Parathyroid adenoma (tissue), 2 donors: ENCODE data around the gene DCP1B.
A peak's percentile ranks its signal among the peaks of the same experiment; 100 is the strongest.

Experiments used
- H2AFZ ChIP-seq: fragments of 300-600 bp; sonication (generic); one replicate; pipeline ENCODE4 v1.7.0; 2017; ENCODE audit warnings: antibody characterized with exemption, mild to moderate bottlenecking
- H3K27ac ChIP-seq: fragments of 300-600 bp; sonication (generic); one replicate; pipeline ENCODE4 v1.7.0; 2017
- H3K27me3 ChIP-seq: fragments of 300-600 bp; sonication (generic); one replicate; pipeline ENCODE4 v1.7.0; 2017; ENCODE audit warnings: low read length; ENCODE audit not compliant: control insufficient read depth, insufficient read depth
- H3K36me3 ChIP-seq: fragments of 300-600 bp; sonication (generic); one replicate; pipeline ENCODE4 v1.7.0; 2017; ENCODE audit warnings: low read length; ENCODE audit not compliant: control insufficient read depth, insufficient read depth
- H3K4me1 ChIP-seq: fragments of 300-600 bp; sonication (generic); one replicate; pipeline ENCODE4 v1.7.0; 2017; ENCODE audit warnings: control low read depth
- H3K4me2 ChIP-seq: fragments of 300-600 bp; sonication (generic); one replicate; pipeline ENCODE4 v1.7.0; 2017; ENCODE audit warnings: low read length
- H3K4me3 ChIP-seq: fragments of 300-600 bp; sonication (generic); one replicate; pipeline ENCODE4 v1.7.0; 2017; ENCODE audit warnings: low read depth, low read length
- H3K79me2 ChIP-seq: fragments of 300-600 bp; sonication (generic); one replicate; pipeline ENCODE4 v1.7.0; 2017; ENCODE audit warnings: control low read depth
- H3K9ac ChIP-seq: fragments of 300-600 bp; sonication (generic); one replicate; pipeline ENCODE4 v1.7.0; 2017; ENCODE audit warnings: mild to moderate bottlenecking
- H3K9me3 ChIP-seq: fragments of 300-600 bp; sonication (generic); one replicate; pipeline ENCODE4 v1.7.0; 2017; ENCODE audit warnings: low read length; ENCODE audit not compliant: control insufficient read depth
- TF ChIP-seq, protein P1 (sequence below): fragments of 300-600 bp; sonication (generic); IDR thresholded peaks from one replicate; pipeline ENCODE4 v1.7.0; 2017; ENCODE audit warnings: antibody characterized with exemption, mild to moderate bottlenecking
- donor health status: primary hyperparathyroidism.

DCP1B gene

DNA sequence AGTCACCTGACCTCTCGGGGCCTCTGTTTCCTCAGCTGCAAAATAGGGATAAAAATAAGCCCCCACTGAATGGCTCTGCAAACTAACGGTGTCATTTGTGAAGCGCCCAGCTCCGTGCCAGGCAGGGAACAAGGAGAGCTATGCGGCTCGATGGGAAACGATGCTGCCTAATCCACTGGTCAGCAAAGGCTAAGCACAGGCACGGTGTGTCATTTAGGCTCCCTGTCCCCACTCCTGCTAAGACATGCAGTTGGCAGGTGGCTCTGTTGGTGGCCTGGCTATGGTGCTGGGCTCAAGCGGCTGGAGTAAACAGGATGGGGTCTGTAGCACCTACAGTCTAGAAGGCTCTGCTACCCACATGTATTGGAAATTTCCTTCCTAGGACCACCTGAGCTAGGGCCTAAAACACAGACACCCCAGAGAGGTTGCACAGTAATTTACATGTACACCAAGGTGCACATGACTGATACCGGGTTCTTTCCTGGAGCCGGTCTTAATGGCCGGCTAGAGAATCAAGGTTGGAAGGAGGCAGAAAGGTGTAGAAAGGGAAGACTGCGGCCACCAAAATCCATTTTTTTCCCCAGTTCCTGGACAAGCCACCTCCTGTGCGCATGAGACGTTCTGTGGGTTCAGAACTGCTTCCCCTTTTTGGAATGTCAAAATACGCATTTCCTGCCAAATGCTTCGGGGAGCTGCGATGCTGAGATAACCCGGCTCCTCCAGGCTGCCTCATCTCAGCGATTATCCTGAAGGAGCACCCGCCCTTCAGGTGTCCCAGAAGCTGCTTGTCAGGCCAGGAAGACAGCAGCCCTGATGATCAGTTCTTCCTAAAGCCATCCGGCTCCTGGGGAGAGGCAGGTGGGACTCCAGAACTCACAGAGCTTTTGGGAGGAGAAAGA, 86.8 kb downstream of the DCP1B start:
- Histone ChIP-seq H2AFZ (no peak overlapping the region), H3K4me2 (no peak overlapping the region), H3K9me3 (no peaks in the 10 kb centered on the region), H3K79me2 (no peaks in the 10 kb centered on the region), H3K27ac (peak overlapping the region; percentile 42), H3K27me3 (no peaks in the 10 kb centered on the region), H3K9ac (no peak overlapping the region), H3K36me3 (no peaks in the 10 kb centered on the region), H3K4me3 (no peak overlapping the region), H3K4me1 (no peaks in the 10 kb centered on the region)
- TF ChIP-seq, protein P1, sequence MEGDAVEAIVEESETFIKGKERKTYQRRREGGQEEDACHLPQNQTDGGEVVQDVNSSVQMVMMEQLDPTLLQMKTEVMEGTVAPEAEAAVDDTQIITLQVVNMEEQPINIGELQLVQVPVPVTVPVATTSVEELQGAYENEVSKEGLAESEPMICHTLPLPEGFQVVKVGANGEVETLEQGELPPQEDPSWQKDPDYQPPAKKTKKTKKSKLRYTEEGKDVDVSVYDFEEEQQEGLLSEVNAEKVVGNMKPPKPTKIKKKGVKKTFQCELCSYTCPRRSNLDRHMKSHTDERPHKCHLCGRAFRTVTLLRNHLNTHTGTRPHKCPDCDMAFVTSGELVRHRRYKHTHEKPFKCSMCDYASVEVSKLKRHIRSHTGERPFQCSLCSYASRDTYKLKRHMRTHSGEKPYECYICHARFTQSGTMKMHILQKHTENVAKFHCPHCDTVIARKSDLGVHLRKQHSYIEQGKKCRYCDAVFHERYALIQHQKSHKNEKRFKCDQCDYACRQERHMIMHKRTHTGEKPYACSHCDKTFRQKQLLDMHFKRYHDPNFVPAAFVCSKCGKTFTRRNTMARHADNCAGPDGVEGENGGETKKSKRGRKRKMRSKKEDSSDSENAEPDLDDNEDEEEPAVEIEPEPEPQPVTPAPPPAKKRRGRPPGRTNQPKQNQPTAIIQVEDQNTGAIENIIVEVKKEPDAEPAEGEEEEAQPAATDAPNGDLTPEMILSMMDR = no peak

DNA sequence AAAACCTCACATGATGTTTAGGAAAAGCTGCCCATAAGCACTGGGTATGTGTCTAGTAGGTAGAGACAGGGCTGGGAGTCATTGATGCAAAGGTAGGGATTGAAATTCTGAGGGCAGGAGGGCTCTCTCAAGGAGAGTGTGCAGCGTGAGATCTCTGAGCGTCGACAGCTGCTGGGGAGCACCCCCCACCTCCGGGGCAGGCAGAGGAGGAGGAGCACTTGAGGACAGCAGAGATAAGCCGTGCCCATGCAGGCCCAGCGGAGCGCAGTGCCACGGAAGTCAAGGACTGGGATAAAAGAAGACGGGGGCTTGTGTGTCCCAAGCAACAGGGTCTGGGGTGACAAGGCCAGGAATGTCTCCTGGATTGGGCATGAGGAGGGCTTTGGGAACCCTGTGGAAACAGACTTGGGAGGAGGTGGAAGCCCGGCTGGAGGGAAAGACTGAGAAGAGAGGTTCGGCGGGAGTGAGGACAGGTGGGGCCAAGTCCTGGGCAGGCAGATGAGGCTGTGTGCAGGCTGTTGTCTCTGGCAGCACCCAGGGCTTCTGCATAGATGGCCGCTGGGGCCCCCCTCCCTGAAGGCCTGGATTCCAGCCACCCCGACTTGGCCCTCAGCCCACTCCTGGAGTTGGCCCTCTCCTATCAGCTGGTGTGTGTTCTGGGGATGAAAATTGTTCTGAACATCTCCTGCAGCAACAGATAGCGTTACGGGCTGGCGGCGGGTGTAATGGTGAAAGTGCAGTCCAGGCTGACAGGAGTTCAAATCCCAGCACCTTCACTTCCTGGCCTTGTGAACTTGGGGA, 87.7 kb downstream of the DCP1B start:
- Histone ChIP-seq H3K27ac (no peak overlapping the region), H3K9ac (no peak overlapping the region)
- TF ChIP-seq, protein P1 = no peak

DNA sequence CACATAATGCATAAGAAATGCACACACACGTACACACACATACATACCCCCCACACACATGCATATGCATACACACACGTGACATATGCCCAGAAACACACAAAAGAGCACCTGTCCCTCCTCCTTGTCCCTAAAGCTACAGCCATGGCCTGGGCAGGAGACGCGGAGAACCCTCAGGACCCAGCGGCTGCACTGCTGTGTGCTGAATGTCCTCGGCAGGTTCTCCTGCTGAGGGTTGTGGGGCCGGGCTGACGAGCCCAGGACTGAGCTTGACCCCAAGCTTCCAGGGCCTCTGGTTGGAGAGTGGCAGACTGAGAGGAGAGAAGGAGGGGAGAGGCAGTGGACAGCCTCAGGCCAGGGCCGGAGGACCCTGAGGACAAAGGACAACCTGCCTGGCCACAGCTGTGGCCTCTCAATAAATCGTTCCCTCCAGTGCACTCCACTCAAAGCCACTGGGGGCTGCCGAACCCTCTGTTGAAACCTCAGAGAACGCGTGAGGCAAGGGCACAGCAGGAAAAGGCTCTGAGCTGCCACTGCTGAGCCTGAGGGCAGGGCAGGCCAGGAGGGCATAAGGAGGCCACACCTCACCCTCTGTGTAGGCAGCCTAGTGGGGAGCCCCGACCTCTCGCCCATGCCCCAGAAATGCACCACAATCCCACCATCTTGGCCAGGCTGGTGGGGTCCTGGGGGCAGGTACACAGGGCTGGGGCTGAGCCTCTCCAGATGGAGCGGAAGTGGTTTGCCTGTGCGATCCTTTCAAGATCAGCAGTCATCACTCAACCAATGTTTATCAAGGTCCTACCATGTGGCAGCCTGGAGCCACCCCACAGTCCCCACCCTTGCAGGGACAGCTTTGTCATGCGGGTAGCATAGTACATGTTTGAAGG, 88.9 kb downstream of the DCP1B start:
- H3K4me2 ChIP-seq = no peak overlapping the region
- no peaks in the 10 kb centered on the region for H3K36me3 ChIP-seq
- no peak overlapping the region for H3K9ac ChIP-seq
- H3K27me3 ChIP-seq = no peaks in the 10 kb centered on the region
- no peaks in the 10 kb centered on the region for H3K4me1 ChIP-seq
- no peak overlapping the region for H2AFZ ChIP-seq
- no peaks in the 10 kb centered on the region for H3K79me2 ChIP-seq
- no peak overlapping the region for H3K27ac ChIP-seq
- H3K4me3 ChIP-seq = no peak overlapping the region
- TF ChIP-seq, protein P1 = no peak
- H3K9me3 ChIP-seq = no peaks in the 10 kb centered on the region

More for the DNA sequence above, 87.7 kb downstream of the DCP1B start:
- Histone ChIP-seq H3K9me3 (no peaks in the 10 kb centered on the region), H3K79me2 (no peaks in the 10 kb centered on the region), H2AFZ (no peak overlapping the region), H3K4me3 (no peak overlapping the region), H3K4me1 (no peaks in the 10 kb centered on the region), H3K27me3 (no peaks in the 10 kb centered on the region), H3K36me3 (no peaks in the 10 kb centered on the region), H3K4me2 (no peak overlapping the region)

DNA sequence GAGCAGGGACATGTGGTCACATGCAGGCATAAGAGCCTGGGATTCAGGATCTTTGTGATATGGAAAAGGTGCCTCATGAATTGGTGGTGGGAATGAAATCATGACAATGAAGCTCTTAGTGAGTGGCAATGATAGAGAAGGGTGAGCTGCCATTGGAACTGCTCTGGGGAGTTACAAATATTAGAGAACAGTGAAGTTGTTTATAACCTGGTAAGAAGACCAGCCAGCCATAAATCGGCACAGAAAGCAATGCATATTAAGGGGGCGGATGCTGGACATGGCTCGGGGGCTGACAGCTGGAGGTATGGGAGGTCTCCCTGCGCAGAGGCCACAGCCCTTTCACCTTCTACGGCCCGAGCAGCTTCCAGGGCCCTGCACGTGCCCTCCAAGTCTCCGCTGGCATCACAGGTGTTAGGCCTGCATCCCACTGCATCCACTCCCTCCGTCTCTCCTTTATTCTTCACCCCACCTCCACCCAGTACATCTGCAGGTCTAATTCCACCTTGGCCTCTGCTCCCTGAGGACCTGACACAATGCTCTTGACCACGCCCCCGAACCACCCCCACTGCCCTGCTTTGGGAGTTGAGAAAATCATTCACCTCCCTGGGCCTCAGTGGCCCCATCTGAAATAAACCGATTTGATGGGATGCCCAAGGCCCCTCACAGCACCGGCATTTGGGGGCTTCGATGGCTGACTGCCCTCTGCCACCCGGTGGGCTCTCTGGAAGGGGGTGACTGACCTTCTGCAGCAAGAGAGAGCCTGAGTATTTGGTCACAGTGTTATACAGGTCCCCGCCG, 89.9 kb downstream of the DCP1B start:
- no peaks in the 10 kb centered on the region for H3K9me3 ChIP-seq
- no peaks in the 10 kb centered on the region for H3K36me3 ChIP-seq
- no peaks in the 10 kb centered on the region for H3K27me3 ChIP-seq

More for the DNA sequence above, 89.9 kb downstream of the DCP1B start:
- Histone ChIP-seq H3K4me3 (no peak overlapping the region), H3K9ac (no peak overlapping the region), H3K79me2 (no peaks in the 10 kb centered on the region), H3K4me1 (no peaks in the 10 kb centered on the region), H2AFZ (no peak overlapping the region), H3K27ac (no peak overlapping the region), H3K4me2 (no peak overlapping the region)
- TF ChIP-seq, protein P1 = no peak
